ENCODE data around the gene TIPARP.
"Not testable (repeated sequence)": the region's sequence is repeated elsewhere in the genome, so short reads cannot be mapped to it uniquely, and the experiment has no call there.

Gene TIPARP

DNA sequence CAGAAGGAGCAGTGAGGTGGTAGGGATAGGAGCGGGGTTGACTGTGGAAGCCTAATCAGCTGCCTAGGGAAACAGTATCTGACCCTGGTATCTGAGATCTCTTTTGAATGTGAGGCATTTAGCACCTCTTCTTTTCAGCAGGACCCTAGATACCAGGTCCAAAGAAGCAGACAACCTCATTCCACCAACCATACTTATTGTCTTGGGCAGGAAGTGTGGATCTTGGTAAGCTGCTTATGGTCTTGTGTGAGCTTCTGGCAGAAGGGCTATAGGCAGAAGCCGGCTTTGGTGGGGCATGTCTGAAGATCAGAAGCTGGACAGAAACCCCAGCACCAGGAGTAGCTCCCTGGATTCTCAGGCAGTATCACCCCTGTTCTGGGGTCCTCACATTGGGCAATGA lies 65.6 kb downstream of the TIPARP start:
- no peak for DNase-seq (ENCODE audit: low read depth, low spot score)

- not testable (repeated sequence) for DNase-seq (ENCODE audit: low read depth, low spot score)
Observed at GRCh38 chr3:156740581-156740980, 66.2 kb downstream of the TIPARP start.

GRCh38 chr3:156741935-156742334 lies 67.5 kb downstream of the TIPARP start:
- no peak for DNase-seq (ENCODE audit: low read depth, low spot score)

DNA sequence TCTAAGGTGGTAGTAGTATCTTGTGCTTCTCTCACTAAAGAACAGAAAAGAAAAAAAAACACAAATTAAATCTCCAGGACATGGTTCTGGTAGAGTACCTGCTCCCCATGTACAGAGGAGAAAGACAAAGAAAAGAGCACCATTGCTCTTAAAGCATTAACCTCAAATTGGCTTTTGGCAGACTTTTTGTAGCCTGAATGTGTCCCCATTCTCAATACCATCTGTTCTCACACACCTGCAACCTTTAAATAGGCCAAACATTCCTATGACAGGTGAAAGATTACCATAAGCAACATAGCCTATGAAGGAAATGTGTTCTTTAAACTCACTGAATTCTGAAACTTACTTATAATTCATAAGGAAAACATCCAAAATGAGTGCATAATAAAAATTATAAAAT lies 68.0 kb downstream of the TIPARP start:
- no peak for DNase-seq (ENCODE audit: low read depth, low spot score)

- DNase-seq (ENCODE audit: low read depth, low spot score) = no peak
Observed at GRCh38 chr3:156743859-156744258, 69.5 kb downstream of the TIPARP start.

DNA sequence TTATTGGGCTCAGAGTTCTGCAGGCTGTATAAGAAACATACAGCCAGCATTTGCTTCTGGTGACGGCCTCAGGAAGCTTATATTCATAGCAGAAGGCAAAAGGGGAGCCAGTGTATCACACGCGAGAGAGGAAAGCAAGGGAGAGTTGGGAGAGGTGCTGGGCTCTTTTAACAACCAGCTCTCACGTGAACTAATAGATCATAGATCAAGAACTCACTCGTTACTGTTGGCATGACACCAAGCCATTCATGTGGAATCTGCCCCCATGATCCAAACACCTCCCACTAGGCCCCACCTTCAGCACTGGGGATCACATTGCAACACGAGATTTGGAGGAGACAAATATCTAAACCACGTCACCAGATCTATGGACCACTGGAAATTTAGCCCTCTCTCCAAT lies 70.2 kb downstream of the TIPARP start:
- DNase-seq (ENCODE audit: low read depth, low spot score) = no peak

GRCh38 chr3:156745766-156746165 lies 71.4 kb downstream of the TIPARP start:
- no peak for DNase-seq (ENCODE audit: low read depth, low spot score)

- DNase-seq (ENCODE audit: low read depth, low spot score) = no peak
Observed at GRCh38 chr3:156747046-156747445, 72.7 kb downstream of the TIPARP start.

- no peak for DNase-seq (ENCODE audit: low read depth, low spot score)
Observed at GRCh38 chr3:156749244-156749643, 74.9 kb downstream of the TIPARP start.

DNA sequence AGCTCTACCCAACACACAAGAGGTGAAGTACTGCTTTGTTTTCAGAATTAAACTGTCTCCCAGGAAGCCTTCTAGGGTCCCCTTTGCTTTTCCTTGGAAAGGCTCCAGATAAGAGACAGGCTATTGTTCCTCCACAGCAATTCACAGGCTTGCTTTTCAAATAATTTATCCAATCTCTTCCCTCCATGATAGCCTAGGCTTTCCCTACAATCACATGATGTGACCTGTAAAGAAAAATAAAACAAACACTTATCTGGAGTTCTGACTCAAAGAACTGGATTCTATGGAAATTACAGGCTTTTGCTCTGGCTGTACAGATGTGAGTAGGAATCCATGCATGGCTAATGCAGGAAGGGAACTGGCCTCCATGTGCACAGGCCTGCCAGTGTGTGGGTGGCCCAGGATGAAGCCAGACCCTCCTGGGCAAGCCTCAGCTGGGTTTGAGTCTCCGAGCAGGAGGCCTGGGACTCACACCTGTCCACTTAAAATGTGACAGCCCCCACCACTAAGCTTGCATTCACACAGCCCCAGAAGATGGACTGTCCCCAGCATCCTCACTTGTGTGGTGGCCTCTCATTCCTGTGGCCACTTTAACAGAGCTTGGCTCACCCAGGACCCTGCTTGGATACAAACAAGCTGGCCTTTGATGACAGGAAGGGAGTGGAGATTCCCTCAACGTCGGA lies 75.9 kb downstream of the TIPARP start:
- no peak for DNase-seq (ENCODE audit: low read depth, low spot score)

- no peak for DNase-seq (ENCODE audit: low read depth, low spot score)
Observed at GRCh38 chr3:156750874-156751245, 76.5 kb downstream of the TIPARP start.

DNA sequence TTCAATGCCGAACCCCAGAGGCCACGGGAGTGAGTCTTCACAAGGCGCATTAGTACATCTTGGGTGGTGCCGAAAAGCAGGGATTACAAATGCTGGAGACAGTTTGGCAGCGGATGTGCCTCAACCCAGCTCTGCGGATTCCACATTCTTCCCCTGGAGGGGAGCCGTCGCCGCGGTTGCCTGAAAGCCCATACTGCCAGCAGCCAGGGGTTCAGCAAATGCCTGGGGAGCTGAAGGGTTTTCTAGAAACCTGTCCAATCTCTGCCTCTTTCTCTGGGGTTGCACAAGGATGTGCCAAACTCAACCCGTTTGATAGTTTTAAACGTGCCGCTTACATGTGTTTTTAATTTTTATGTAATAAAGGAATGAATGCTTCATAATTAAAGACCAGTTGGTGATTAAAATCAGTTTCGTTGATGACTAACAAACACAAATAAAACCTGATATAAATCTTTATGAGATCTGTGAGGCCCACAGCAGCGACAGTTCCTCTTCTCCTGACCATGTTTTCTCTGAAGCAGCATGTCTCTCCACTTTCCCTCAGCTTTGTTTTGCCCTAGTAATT lies 77.2 kb downstream of the TIPARP start:
- peak; percentile 71 for DNase-seq (ENCODE audit: low read depth, low spot score)
